Adipose tissue (tissue), 3 donors: Measurements from ENCODE around the gene SNX6. TPM values are rescaled to one million over a fixed set of nuclear protein-coding genes. Genes with fewer than 3 reads are reported as not detected.
"Not testable (repeated sequence)": the region's sequence is repeated elsewhere in the genome, so short reads cannot be mapped to it uniquely, and the experiment has no call there.

Experiments used
- H3K27ac ChIP-seq: one replicate; pipeline ENCODE4 v1.5.1; 2013; ENCODE audit warnings: low read depth, low read length
- WGBS, 3 donors: extraction: QIAGEN DNeasy Blood & Tissue Kit; methylation state at CpG; one replicate each; pipeline ENCODE4 v1.1.7; 2013; 5-methylcytosine and 5-hydroxymethylcytosine counted together
- polyA plus RNA-seq, 3 donors: library from polyadenylated mRNA; stranded (reverse); fragments of 200-250 nt; gene quantifications; one replicate each; pipeline ENCODE4 v1.2.3, GENCODE V29; 2013
- donor health status: healthy with polysubstance abuse.
- donor health status: Bipolar disorder and iron deficiency.
- donor health status: healthy.

SNX6 gene
- polyA plus RNA-seq, 3 donors: 21.4 to 76.7 (median 44.8) TPM

GRCh38 chr14:34643361-34643760 lies 13.4 kb upstream of the SNX6 start:
- H3K27ac ChIP-seq: no peak overlapping the region
- WGBS, 3 donors: 74 to 91% (median 76%) methylated on average over 6 of the region's 6 CpGs

GRCh38 chr14:34642595-34642994 lies 12.6 kb upstream of the SNX6 start:
- no peak overlapping the region for H3K27ac ChIP-seq
- WGBS, 3 donors: 84 to 88% (median 87%) methylated on average over 3 of the region's 3 CpGs

- 70 to 76% (median 70%) methylated on average over 1 of the region's 1 CpG for WGBS, 3 donors
- H3K27ac ChIP-seq: no peak overlapping the region
Measured at GRCh38 chr14:34640826-34641225, 10.9 kb upstream of the SNX6 start.

- H3K27ac ChIP-seq: not testable (repeated sequence)
- 71 to 81% (median 79%) methylated on average over 9 of the region's 9 CpGs for WGBS, 3 donors
Measured at GRCh38 chr14:34634360-34634771, 4.4 kb upstream of the SNX6 start.

- WGBS, 3 donors: 43 to 86% (median 59%) methylated on average over 1 of the region's 1 CpG
- H3K27ac ChIP-seq: no peak overlapping the region
Measured at GRCh38 chr14:34633742-34634141, 3.8 kb upstream of the SNX6 start.

GRCh38 chr14:34632411-34632978 lies 2.5 kb upstream of the SNX6 start:
- H3K27ac ChIP-seq: no peak overlapping the region
- 91 to 97% (median 95%) methylated on average over 5 of the region's 5 CpGs for WGBS, 3 donors

- H3K27ac ChIP-seq: no peak overlapping the region
- 0 to 1% (median 0%) methylated on average over 13 of the region's 13 CpGs for WGBS, 3 donors
Measured at GRCh38 chr14:34629344-34629656, 648 bp downstream of the SNX6 start.

- H3K27ac ChIP-seq: no peak overlapping the region
Measured at GRCh38 chr14:34628681-34629135, 1.2 kb downstream of the SNX6 start.

GRCh38 chr14:34623506-34623905 lies 6.4 kb downstream of the SNX6 start:
- H3K27ac ChIP-seq: no peak overlapping the region
- WGBS, 3 donors: 78% methylated on average over 3 of the region's 3 CpGs

More at GRCh38 chr14:34628681-34629135, 1.2 kb downstream of the SNX6 start:
- 10 to 32% (median 25%) methylated on average over 5 of the region's 5 CpGs for WGBS, 3 donors

- no peak overlapping the region for H3K27ac ChIP-seq
- 63 to 85% (median 79%) methylated on average over 3 of the region's 3 CpGs for WGBS, 3 donors
Measured at GRCh38 chr14:34620839-34621238, 9.1 kb downstream of the SNX6 start.

GRCh38 chr14:34620115-34620514 lies 9.8 kb downstream of the SNX6 start:
- H3K27ac ChIP-seq: no peak overlapping the region
- WGBS, 3 donors: 87 to 91% (median 91%) methylated on average over 2 of the region's 2 CpGs

- 52 to 77% (median 75%) methylated on average over 3 of the region's 3 CpGs for WGBS, 3 donors
- H3K27ac ChIP-seq: no peak overlapping the region
Measured at GRCh38 chr14:34619471-34619870, 10.5 kb downstream of the SNX6 start.

- H3K27ac ChIP-seq: no peak overlapping the region
- 94 to 98% (median 95%) methylated on average over 6 of the region's 6 CpGs for WGBS, 3 donors
Measured at GRCh38 chr14:34616360-34616759, 13.6 kb downstream of the SNX6 start.

- WGBS, 3 donors: 76 to 96% (median 87%) methylated on average over 6 of the region's 6 CpGs
- no peak overlapping the region for H3K27ac ChIP-seq
Measured at GRCh38 chr14:34615507-34615906, 14.4 kb downstream of the SNX6 start.

- no peak overlapping the region for H3K27ac ChIP-seq
- WGBS, 3 donors: 93 to 97% (median 96%) methylated on average over 4 of the region's 4 CpGs
Measured at GRCh38 chr14:34614638-34615037, 15.3 kb downstream of the SNX6 start.

- 62 to 76% (median 66%) methylated on average over 3 of the region's 3 CpGs for WGBS, 3 donors
- H3K27ac ChIP-seq: no peak overlapping the region
Measured at GRCh38 chr14:34610101-34610500, 19.8 kb downstream of the SNX6 start.

- no peak overlapping the region for H3K27ac ChIP-seq
- WGBS, 3 donors: 80 to 98% (median 81%) methylated on average over 2 of the region's 2 CpGs
Measured at GRCh38 chr14:34605461-34605860, 24.5 kb downstream of the SNX6 start.

- 70 to 87% (median 86%) methylated on average over 1 of the region's 1 CpG for WGBS, 3 donors
- no peak overlapping the region for H3K27ac ChIP-seq
Measured at GRCh38 chr14:34604995-34605394, 25.0 kb downstream of the SNX6 start.

- H3K27ac ChIP-seq: no peak overlapping the region
Measured at GRCh38 chr14:34596891-34597290, 33.1 kb downstream of the SNX6 start.

GRCh38 chr14:34593740-34594375 lies 36.1 kb downstream of the SNX6 start:
- no peak overlapping the region for H3K27ac ChIP-seq
- WGBS, 3 donors: 96 to 99% (median 96%) methylated on average over 11 of the region's 11 CpGs

More at GRCh38 chr14:34596891-34597290, 33.1 kb downstream of the SNX6 start:
- 78 to 85% (median 83%) methylated on average over 3 of the region's 3 CpGs for WGBS, 3 donors
